GM12865 (cell line): ENCODE data around the gene VCX.
"Not testable (repeated sequence)": the region's sequence is repeated elsewhere in the genome, so short reads cannot be mapped to it uniquely, and the experiment has no call there.

ENCODE experiments used
- DNase-seq: peaks from one replicate; pipeline ENCODE4 v3.0.0; 2010; ENCODE audit warnings: low read depth
- H3K4me3 ChIP-seq: 2 replicates; pipeline ENCODE4 v1.5.1; 2011; ENCODE audit warnings: mild to moderate bottlenecking, low read depth, low read length, control low read depth
- CTCF ChIP-seq: IDR thresholded peaks from 2 replicates; pipeline ENCODE4 v1.5.1; 2011; ENCODE audit warnings: low read length, control low read depth, low read depth, inconsistent platforms; ENCODE audit not compliant: insufficient read depth; ENCODE audit errors: missing control alignments

The VCX gene

GRCh38 chrX:7842871-7843270 is at the start of gene VCX:
VCX (plus strand) TSS chrX:7843171; CDS start chrX:7843204, 33 bp downstream.
- not testable (repeated sequence) for DNase-seq, H3K4me3 ChIP-seq

GRCh38 chrX:7798327-7798726 is 44.6 kb upstream of the VCX start:
- H3K4me3 ChIP-seq: no peak overlapping the region
- no peak for DNase-seq
- TF ChIP-seq CTCF: no peak

- H3K4me3 ChIP-seq: no peak overlapping the region
- TF ChIP-seq CTCF: no peak
- DNase-seq: no peak
These were observed 41.3 kb upstream of the VCX start for GRCh38 chrX:7801711-7802110.

GRCh38 chrX:7815166-7815805 is 27.7 kb upstream of the VCX start:
- H3K4me3 ChIP-seq: no peak overlapping the region
- no peak for TF ChIP-seq CTCF
- DNase-seq: no peak

- no peak overlapping the region for H3K4me3 ChIP-seq
- TF ChIP-seq CTCF: peak; percentile 13
- DNase-seq: peak; percentile 7
These were observed 14.4 kb upstream of the VCX start for GRCh38 chrX:7828594-7828993.

- TF ChIP-seq CTCF: no peak
- no peak overlapping the region for H3K4me3 ChIP-seq
- DNase-seq: no peak
These were observed 1.7 kb upstream of the VCX start for GRCh38 chrX:7841084-7841805.

GRCh38 chrX:7852166-7852565 is 9.2 kb downstream of the VCX start:
- DNase-seq: no peak
- no peak for TF ChIP-seq CTCF
- no peak overlapping the region for H3K4me3 ChIP-seq
